Thyroid gland (tissue), 4 donors: ENCODE data around the gene AIG1. TPM values are rescaled to one million over a fixed set of nuclear protein-coding genes. Genes with fewer than 3 reads are reported as not detected.

Experiments
- DNase-seq, 2 donors: peaks; one replicate each; pipeline ENCODE4 v3.0.0-alpha.2; 2019
- H3K27ac ChIP-seq, 3 donors: fragments of 200-600 bp; sonication (generic); 1 replicate in 2 of 3; 2 replicates in 1 of 3; pipeline ENCODE4 v1.5.1; 2016 to 2019; ENCODE audit warnings: mild to moderate bottlenecking in 1 of 3, moderate library complexity in 1 of 3
- H3K27me3 ChIP-seq: fragments of 200-600 bp; sonication (generic); one replicate; pipeline ENCODE4 v1.5.1; 2019
- H3K36me3 ChIP-seq, 2 donors: fragments of 200-600 bp; sonication (generic); one replicate each; pipeline ENCODE4 v1.5.1; 2016 to 2019
- H3K4me1 ChIP-seq, 2 donors: fragments of 200-600 bp; sonication (generic); one replicate each; pipeline ENCODE4 v1.5.1; 2017 to 2019
- H3K4me3 ChIP-seq, 3 donors: fragments of 200-600 bp; sonication (generic); replicated peaks in 1 of 3; 1 replicate in 2 of 3; 2 replicates in 1 of 3; pipeline ENCODE4 v1.5.1; 2016; ENCODE audit warnings: mild to moderate bottlenecking in 1 of 3
- H3K9me3 ChIP-seq: fragments of 200-600 bp; sonication (generic); one replicate; pipeline ENCODE4 v1.5.1; 2017
- POLR2A ChIP-seq, 2 donors: fragments of 450-650 bp; IDR thresholded peaks; one replicate each; pipeline ENCODE4 v1.6.1; 2017; ENCODE audit warnings: antibody characterized with exemption in 2 of 2, mild to moderate bottlenecking in 2 of 2, moderate library complexity in 1 of 2
- WGBS, 2 donors: methylation state at CpG; one replicate each; pipeline ENCODE4 v1.1.5; 2017; 5-methylcytosine and 5-hydroxymethylcytosine counted together
- intact Hi-C: fragments of 100-400 bp; cut with DNase I; formaldehyde crosslinking; loops from one replicate; pipeline ENCODE4 v1.15.1; 2023
- total RNA-seq, 4 donors: library from RNA; depleted of rRNA; stranded (reverse); fragments of >200 nt; gene quantifications; one replicate each; pipeline ENCODE4 v1.2.3, GENCODE V29; 2016
- TF ChIP-seq, protein P1 (sequence below), 6 experiments: fragments of 200-600 bp in 3 of 6; fragments of 450-650 bp in 3 of 6; sonication (generic) in 3 of 6; IDR thresholded peaks; one replicate each; pipeline ENCODE4 v1.5.1; 2016 to 2019; ENCODE audit warnings: antibody characterized with exemption in 6 of 6, mild to moderate bottlenecking in 2 of 6, inconsistent platforms in 1 of 6, moderate library complexity in 1 of 6

Gene AIG1
- total RNA-seq, 4 donors from 2014 or later = 57.8 to 101 (median 77.0) TPM

DNA sequence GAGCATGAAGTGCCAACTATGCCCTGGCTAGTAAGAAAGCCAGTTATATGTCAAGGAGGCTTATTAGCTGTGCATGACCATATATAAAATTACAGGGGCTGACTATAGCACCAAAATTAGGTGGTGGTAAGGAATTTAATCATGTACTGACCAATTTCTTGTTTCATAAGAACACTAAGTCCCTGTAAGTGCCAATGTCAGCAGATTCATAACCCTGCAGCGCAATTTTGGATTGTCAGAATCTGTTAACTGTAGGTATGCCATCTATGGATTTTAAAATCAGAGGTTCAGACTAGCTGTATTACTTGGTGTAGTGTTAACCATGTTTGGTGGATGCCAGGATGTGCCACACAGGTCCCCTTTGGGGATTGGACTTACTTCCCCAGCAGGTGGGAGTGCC is 207.8 kb downstream of the AIG1 start:
- no peaks in the 10 kb centered on the region for H3K36me3 ChIP-seq
- H3K27ac ChIP-seq = no peak overlapping the region
- no peaks in the 10 kb centered on the region for H3K27me3 ChIP-seq
- no peak for TF ChIP-seq POLR2A (IDR thresholded peaks at IDR 0.05)
- TF ChIP-seq, protein P1, sequence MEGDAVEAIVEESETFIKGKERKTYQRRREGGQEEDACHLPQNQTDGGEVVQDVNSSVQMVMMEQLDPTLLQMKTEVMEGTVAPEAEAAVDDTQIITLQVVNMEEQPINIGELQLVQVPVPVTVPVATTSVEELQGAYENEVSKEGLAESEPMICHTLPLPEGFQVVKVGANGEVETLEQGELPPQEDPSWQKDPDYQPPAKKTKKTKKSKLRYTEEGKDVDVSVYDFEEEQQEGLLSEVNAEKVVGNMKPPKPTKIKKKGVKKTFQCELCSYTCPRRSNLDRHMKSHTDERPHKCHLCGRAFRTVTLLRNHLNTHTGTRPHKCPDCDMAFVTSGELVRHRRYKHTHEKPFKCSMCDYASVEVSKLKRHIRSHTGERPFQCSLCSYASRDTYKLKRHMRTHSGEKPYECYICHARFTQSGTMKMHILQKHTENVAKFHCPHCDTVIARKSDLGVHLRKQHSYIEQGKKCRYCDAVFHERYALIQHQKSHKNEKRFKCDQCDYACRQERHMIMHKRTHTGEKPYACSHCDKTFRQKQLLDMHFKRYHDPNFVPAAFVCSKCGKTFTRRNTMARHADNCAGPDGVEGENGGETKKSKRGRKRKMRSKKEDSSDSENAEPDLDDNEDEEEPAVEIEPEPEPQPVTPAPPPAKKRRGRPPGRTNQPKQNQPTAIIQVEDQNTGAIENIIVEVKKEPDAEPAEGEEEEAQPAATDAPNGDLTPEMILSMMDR (IDR thresholded peaks at IDR 0.05) = no peak
- no peaks in the 10 kb centered on the region for H3K4me1 ChIP-seq
- no peaks in the 10 kb centered on the region for H3K9me3 ChIP-seq
- DNase-seq = no peak
- intact Hi-C loops = no loop called here
- 96 to 100% methylated on average over 1 of the region's 1 CpG for WGBS, 2 donors
- no peak overlapping the region for H3K4me3 ChIP-seq

GRCh38 chr6:143270026-143270425 is 209.3 kb downstream of the AIG1 start:
- Histone ChIP-seq H3K27me3 (no peaks in the 10 kb centered on the region), H3K9me3 (no peaks in the 10 kb centered on the region), H3K36me3 (no peaks in the 10 kb centered on the region), H3K27ac (no peak overlapping the region), H3K4me3 (no peak overlapping the region), H3K4me1 (no peaks in the 10 kb centered on the region)
- DNase-seq = no peak
- TF ChIP-seq POLR2A (IDR thresholded peaks at IDR 0.05) = no peak
- TF ChIP-seq, protein P1 (IDR thresholded peaks at IDR 0.05) = no peak
- intact Hi-C loops = no loop called here
- 93 to 95% methylated on average over 1 of the region's 1 CpG for WGBS, 2 donors

GRCh38 chr6:143271024-143271423 is 210.3 kb downstream of the AIG1 start:
- TF ChIP-seq, protein P1 (IDR thresholded peaks at IDR 0.05) = no peak
- TF ChIP-seq POLR2A (IDR thresholded peaks at IDR 0.05) = no peak
- no peak overlapping the region for H3K27ac ChIP-seq
- H3K9me3 ChIP-seq = no peaks in the 10 kb centered on the region
- intact Hi-C loops = no loop called here
- no peaks in the 10 kb centered on the region for H3K27me3 ChIP-seq
- H3K4me3 ChIP-seq = no peak overlapping the region
- DNase-seq = no peak
- no peaks in the 10 kb centered on the region for H3K4me1 ChIP-seq
- no peaks in the 10 kb centered on the region for H3K36me3 ChIP-seq
- 74% methylated on average over 4 of the region's 4 CpGs for WGBS, 2 donors

GRCh38 chr6:143276436-143276835 is 215.7 kb downstream of the AIG1 start:
- DNase-seq = no peak
- no peak for TF ChIP-seq POLR2A (IDR thresholded peaks at IDR 0.05)
- TF ChIP-seq, protein P1 (IDR thresholded peaks at IDR 0.05) = no peak
- intact Hi-C loops = no loop called here
- Histone ChIP-seq H3K36me3 (no peaks in the 10 kb centered on the region), H3K4me3 (no peak overlapping the region), H3K9me3 (no peaks in the 10 kb centered on the region), H3K27me3 (no peaks in the 10 kb centered on the region), H3K4me1 (no peaks in the 10 kb centered on the region), H3K27ac (no peak overlapping the region)
- WGBS, 2 donors = 84 to 89% methylated on average over 4 of the region's 4 CpGs

- Histone ChIP-seq H3K4me1 (peaks cover 4 to 8% of the 10 kb centered on the region in 2 donors), H3K4me3 (no peak overlapping the region), H3K9me3 (no peaks in the 10 kb centered on the region), H3K27me3 (no peaks in the 10 kb centered on the region), H3K36me3 (no peaks in the 10 kb centered on the region), H3K27ac (no peak overlapping the region)
- WGBS, 2 donors = 79 to 87% methylated on average over 6 of the region's 6 CpGs
- intact Hi-C loops = no loop called here
- TF ChIP-seq, protein P1 (IDR thresholded peaks at IDR 0.05) = no peak
- TF ChIP-seq POLR2A (IDR thresholded peaks at IDR 0.05) = no peak
- no peak for DNase-seq
These were observed 218.7 kb downstream of the AIG1 start for GRCh38 chr6:143279385-143279784.
